Measurements from ENCODE around the gene DAAM2. TPM values are rescaled to one million over a fixed set of nuclear protein-coding genes. Genes with fewer than 3 reads are reported as not detected.

Gene DAAM2
- polyA plus RNA-seq, 1 donor (not counting 4 experiments of a cell fraction or from before 2014, with no cell fraction given), result not detected

GRCh38 chr6:39913391-39913916 is 121.3 kb downstream of the DAAM2 start:
- Histone ChIP-seq H3K9me3 (ENCODE audit: control insufficient read depth, low read depth, low read length) (no peaks in the 10 kb centered on the region), H3K27ac (ENCODE audit: control insufficient read depth, insufficient read depth, low read length) (no peak overlapping the region), H3K27me3 (ENCODE audit: control insufficient read depth, extremely low read depth, insufficient read depth, low read length) (no peaks in the 10 kb centered on the region), H3K9me1 (ENCODE audit: control insufficient read depth, extremely low read depth, insufficient read depth, low read length) (no peaks in the 10 kb centered on the region), H3K79me2 (ENCODE audit: control insufficient read depth, insufficient read depth, low read length) (no peaks in the 10 kb centered on the region), H3K4me3 (ENCODE audit: control insufficient read depth in 2 of 3, extremely low read depth in 1 of 3, insufficient read depth in 2 of 3, low read depth in 1 of 3, low read length in 3 of 3) (no peak overlapping the region), H3K4me2 (ENCODE audit: control insufficient read depth, extremely low read depth, insufficient read depth, low read depth, low read length) (no peak overlapping the region), H3K36me3 (ENCODE audit: control insufficient read depth in 2 of 2, extremely low read depth in 1 of 2, insufficient read depth in 2 of 2, low read length in 2 of 2) (peaks cover 0 to 2% of the 10 kb centered on the region in 2 experiments), H4K20me1 (ENCODE audit: control insufficient read depth, extremely low read depth, insufficient read depth, low read length) (no peaks in the 10 kb centered on the region), H3K4me1 (ENCODE audit: control insufficient read depth, extremely low read depth, insufficient read depth, low read length) (no peaks in the 10 kb centered on the region), H2AFZ (ENCODE audit: control insufficient read depth, low read length) (no peak overlapping the region), H3K9ac (ENCODE audit: control insufficient read depth, extremely low read depth, insufficient read depth, low read length) (no peak overlapping the region)
- dilution Hi-C loops (cut with MboI; ENCODE audit: extremely low pct_ligation_motif_present, low sequenced_read_pairs), result no loop called here
- no peak for TF ChIP-seq CTCF (optimal IDR thresholded peaks at IDR 0.05 in 1 of 3, IDR thresholded peaks at IDR 0.05 in 1 of 3, conservative IDR thresholded peaks at IDR 0.05 in 1 of 3; ENCODE audit: extremely low read depth in 1 of 3, insufficient read depth in 2 of 3, low read length in 3 of 3)
- no peak for TF ChIP-seq EZH2 (IDR thresholded peaks at IDR 0.05; ENCODE audit: low read length)
- FAIRE-seq (no peak), DNase-seq (ENCODE audit: low read depth, low spot score) (no peak)

GRCh38 chr6:39914239-39914638 is 122.1 kb downstream of the DAAM2 start:
- H3K79me2 ChIP-seq (ENCODE audit: control insufficient read depth, insufficient read depth, low read length), result no peaks in the 10 kb centered on the region

More at GRCh38 chr6:39914239-39914638, 122.1 kb downstream of the DAAM2 start:
- no peak overlapping the region for H3K4me3 ChIP-seq (ENCODE audit: control insufficient read depth in 2 of 3, extremely low read depth in 1 of 3, insufficient read depth in 2 of 3, low read depth in 1 of 3, low read length in 3 of 3)
- dilution Hi-C loops (cut with MboI; ENCODE audit: extremely low pct_ligation_motif_present, low sequenced_read_pairs), result no loop called here
- H3K9me3 ChIP-seq (ENCODE audit: control insufficient read depth, low read depth, low read length), result no peaks in the 10 kb centered on the region
- no peaks in the 10 kb centered on the region for H4K20me1 ChIP-seq (ENCODE audit: control insufficient read depth, extremely low read depth, insufficient read depth, low read length)
- H3K36me3 ChIP-seq (ENCODE audit: control insufficient read depth in 2 of 2, extremely low read depth in 1 of 2, insufficient read depth in 2 of 2, low read length in 2 of 2), result peaks cover 0 to 2% of the 10 kb centered on the region in 2 experiments
- no peaks in the 10 kb centered on the region for H3K9me1 ChIP-seq (ENCODE audit: control insufficient read depth, extremely low read depth, insufficient read depth, low read length)
- FAIRE-seq (no peak), DNase-seq (ENCODE audit: low read depth, low spot score) (no peak)
- H3K4me1 ChIP-seq (ENCODE audit: control insufficient read depth, extremely low read depth, insufficient read depth, low read length), result no peaks in the 10 kb centered on the region
- no peak for TF ChIP-seq CTCF (optimal IDR thresholded peaks at IDR 0.05 in 1 of 3, IDR thresholded peaks at IDR 0.05 in 1 of 3, conservative IDR thresholded peaks at IDR 0.05 in 1 of 3; ENCODE audit: extremely low read depth in 1 of 3, insufficient read depth in 2 of 3, low read length in 3 of 3)
- no peak for TF ChIP-seq EZH2 (IDR thresholded peaks at IDR 0.05; ENCODE audit: low read length)
- H3K9ac ChIP-seq (ENCODE audit: control insufficient read depth, extremely low read depth, insufficient read depth, low read length), result no peak overlapping the region
- H2AFZ ChIP-seq (ENCODE audit: control insufficient read depth, low read length), result no peak overlapping the region
- no peak overlapping the region for H3K27ac ChIP-seq (ENCODE audit: control insufficient read depth, insufficient read depth, low read length)
- no peak overlapping the region for H3K4me2 ChIP-seq (ENCODE audit: control insufficient read depth, extremely low read depth, insufficient read depth, low read depth, low read length)
- H3K27me3 ChIP-seq (ENCODE audit: control insufficient read depth, extremely low read depth, insufficient read depth, low read length), result no peaks in the 10 kb centered on the region
